ENCODE data around the gene NRN1L. TPM values are rescaled to one million over a fixed set of nuclear protein-coding genes. Genes with fewer than 3 reads are reported as not detected.

The NRN1L gene
- 0.60 TPM in 1 of 2 replicates, not detected in the other for total RNA-seq

DNA sequence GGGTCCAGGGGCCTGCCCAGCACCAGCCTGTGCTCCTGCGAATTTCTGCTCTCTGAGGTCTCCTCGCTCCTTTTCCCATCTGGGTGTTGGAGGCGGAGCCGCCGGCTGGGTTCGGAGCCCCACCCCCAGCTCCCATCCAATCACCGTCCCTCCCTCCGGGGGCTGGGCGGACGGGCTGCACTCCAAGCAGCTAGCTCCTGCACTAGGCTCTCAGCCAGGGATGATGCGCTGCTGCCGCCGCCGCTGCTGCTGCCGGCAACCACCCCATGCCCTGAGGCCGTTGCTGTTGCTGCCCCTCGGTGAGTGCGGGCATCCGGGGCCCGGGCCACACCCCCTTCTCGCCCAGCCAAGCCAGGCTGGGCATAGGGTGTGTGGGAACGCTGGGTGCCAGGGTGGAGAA lies at the start of gene NRN1L:
Gene NRN1L, plus strand, starts transcription at position 202 of the 400 bp plus-strand sequence. Its CDS starts 19 bp downstream, at position 221.

GRCh38 chr16:67841816-67842508 lies 42.7 kb upstream of the NRN1L start, which contains the start of gene THAP11:
THAP11 (plus strand) TSS chr16:67842320; CDS start chr16:67842555, 235 bp downstream.

DNA sequence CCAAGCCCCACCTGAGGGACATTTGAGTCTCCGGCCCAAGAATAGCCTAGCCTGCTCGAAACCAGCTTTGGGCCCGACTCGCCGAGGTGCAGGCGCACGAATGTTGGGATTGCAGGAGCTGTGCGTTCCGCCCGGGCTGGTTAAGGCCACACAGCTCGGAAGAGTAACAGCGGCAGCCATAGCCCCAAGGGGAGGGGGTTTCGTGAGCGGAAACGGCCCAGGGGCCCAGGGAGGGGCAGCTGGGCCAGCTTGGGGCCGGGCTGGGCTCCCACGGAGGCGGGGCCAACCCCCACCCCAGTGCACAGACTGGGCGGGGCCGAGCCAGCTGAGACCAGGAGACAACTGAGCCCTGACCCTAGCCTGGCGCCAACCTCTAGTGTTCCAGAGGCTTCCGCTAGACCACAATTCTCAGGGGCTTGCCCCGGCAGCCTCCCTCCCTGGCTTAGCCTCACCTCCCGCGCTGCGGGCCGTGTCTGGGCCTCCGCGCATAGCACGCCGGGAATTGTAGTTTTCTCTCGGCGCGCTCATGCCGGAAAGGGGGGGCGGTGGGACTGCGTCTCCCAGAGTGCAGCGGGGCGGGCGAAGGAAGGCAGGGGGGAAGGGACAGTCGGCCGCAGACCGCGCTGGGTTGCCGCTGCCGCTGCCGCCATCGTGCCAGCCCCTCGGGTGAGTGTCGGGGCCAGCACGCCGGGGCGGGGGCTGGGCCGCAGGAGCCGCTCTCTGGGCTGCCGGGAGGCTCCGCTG lies 38.2 kb upstream of the NRN1L start, which contains the start of gene NUTF2:
Gene NUTF2, plus strand, starts transcription at position 614 of the 744 bp plus-strand sequence. CDS start 18,198 bp downstream, outside the sequence.

GRCh38 chr16:67847064-67847861 lies 37.4 kb upstream of the NRN1L start, which contains the start of gene CENPT:
CENPT (minus strand) TSS chr16:67847693; CDS start chr16:67833859, 13,834 bp downstream.

DNA sequence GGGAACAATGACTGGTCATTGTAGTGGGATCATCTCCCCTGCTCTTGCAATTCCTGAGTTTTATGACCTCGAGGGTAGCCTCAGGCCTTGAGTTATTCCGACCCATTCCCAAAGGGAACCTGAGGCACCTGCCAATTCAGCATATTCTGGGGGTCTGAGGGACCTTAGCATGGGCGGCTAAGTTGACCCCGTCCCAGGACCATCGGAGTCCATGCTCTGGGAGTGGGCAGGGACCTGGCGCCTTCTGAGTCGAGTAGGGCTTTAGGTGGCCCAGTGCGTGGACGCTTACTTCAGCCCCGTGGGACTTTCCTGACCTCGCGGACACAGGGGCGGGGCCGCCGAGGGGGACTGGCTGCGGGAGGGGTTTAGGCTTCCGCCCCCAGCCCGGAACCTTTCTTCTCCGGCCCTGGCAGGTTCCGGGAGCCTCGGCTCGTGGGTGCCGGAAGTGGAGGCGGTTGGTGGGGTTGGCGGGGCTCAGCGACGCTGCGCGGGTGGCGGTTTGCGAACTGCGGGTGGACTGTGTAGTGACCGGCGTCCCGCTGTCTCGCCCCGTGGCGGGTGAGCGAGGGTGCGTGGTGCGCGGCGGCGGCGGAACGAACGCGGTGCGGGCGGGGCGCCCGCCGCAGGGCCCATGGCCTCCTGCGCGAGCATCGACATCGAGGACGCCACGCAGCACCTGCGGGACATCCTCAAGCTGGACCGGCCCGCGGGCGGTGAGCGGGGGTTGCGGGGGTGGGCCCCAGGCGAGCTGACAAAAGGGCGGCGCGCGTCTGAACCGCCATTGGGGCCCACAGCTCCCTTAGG lies 11.9 kb upstream of the NRN1L start, which contains the start of gene EDC4:
Gene EDC4, plus strand, starts transcription at position 422 of the 804 bp plus-strand sequence. Its CDS starts 210 bp downstream, at position 632.

GRCh38 chr16:67892899-67893742 lies 8.4 kb downstream of the NRN1L start, which contains the start of gene PSKH1:
PSKH1 (plus strand) TSS chr16:67893254; CDS start chr16:67908750, 15,496 bp downstream.

GRCh38 chr16:67931712-67932461 lies 47.2 kb downstream of the NRN1L start, which contains the start of gene CTRL:
CTRL (minus strand) TSS chr16:67931862; CDS start chr16:67931852, 10 bp downstream.

Other genes with a start within 250 kb of the NRN1L start
- 0.23 and 0.49 TPM in 2 replicates for gene CARMIL2, start 239.7 kb upstream of the NRN1L start, total RNA-seq
- gene ACD, start 224.6 kb upstream of the NRN1L start, total RNA-seq = 38.0 and 42.5 TPM in 2 replicates
- gene PARD6A, start 223.9 kb upstream of the NRN1L start, total RNA-seq = 3.8 and 3.9 TPM in 2 replicates
- gene ENKD1, start 218.1 kb upstream of the NRN1L start, total RNA-seq = 14.0 and 20.3 TPM in 2 replicates
- 1.5 and 2.3 TPM in 2 replicates for gene C16orf86, start 218.1 kb upstream of the NRN1L start, total RNA-seq
- 20.0 and 23.6 TPM in 2 replicates for gene GFOD2, start 165.6 kb upstream of the NRN1L start, total RNA-seq
- 4.1 and 5.0 TPM in 2 replicates for gene RANBP10, start 78.3 kb upstream of the NRN1L start, total RNA-seq
- gene TSNAXIP1, start 78.0 kb upstream of the NRN1L start, total RNA-seq = 0.07 and 0.09 TPM in 2 replicates
- gene THAP11, start 42.6 kb upstream of the NRN1L start, total RNA-seq = 38.4 and 46.5 TPM in 2 replicates
- 128 and 387 TPM in 2 replicates for gene NUTF2, start 38.0 kb upstream of the NRN1L start, total RNA-seq
- 20.2 and 23.8 TPM in 2 replicates for gene CENPT, start 37.2 kb upstream of the NRN1L start, total RNA-seq
- 46.6 and 50.2 TPM in 2 replicates for gene EDC4, start 11.8 kb upstream of the NRN1L start, total RNA-seq
- 6.4 and 10.9 TPM in 2 replicates for gene PSKH1, start 8.4 kb downstream of the NRN1L start, total RNA-seq
- 1.5 TPM in 1 of 2 replicates, not detected in the other for gene CTRL, start 47.0 kb downstream of the NRN1L start, total RNA-seq
- gene PSMB10, start 52.0 kb downstream of the NRN1L start, total RNA-seq = 18.6 and 25.6 TPM in 2 replicates
- 3.4 and 7.1 TPM in 2 replicates for gene LCAT, start 59.2 kb downstream of the NRN1L start, total RNA-seq
- 34.3 and 43.0 TPM in 2 replicates for gene SLC12A4, start 83.8 kb downstream of the NRN1L start, total RNA-seq
- gene DPEP3, start 95.6 kb downstream of the NRN1L start, total RNA-seq = not detected in 2 replicates
- gene DPEP2, start 114.6 kb downstream of the NRN1L start, total RNA-seq = not detected in 2 replicates
- gene DPEP2NB, start 131.0 kb downstream of the NRN1L start, total RNA-seq = not detected in 2 replicates
- gene DDX28, start 138.3 kb downstream of the NRN1L start, total RNA-seq = 6.5 and 10.6 TPM in 2 replicates
- 30.4 and 35.0 TPM in 2 replicates for gene DUS2, start 138.4 kb downstream of the NRN1L start, total RNA-seq
- gene NFATC3, start 200.5 kb downstream of the NRN1L start, total RNA-seq = 11.3 and 14.7 TPM in 2 replicates